ENCODE measurements around the gene DOCK6. TPM values are rescaled to one million over a fixed set of nuclear protein-coding genes. Genes with fewer than 3 reads are reported as not detected.

The DOCK6 gene
- total RNA-seq, 2 donors from 2014 or later = 45.9 to 86.0 TPM

DNA sequence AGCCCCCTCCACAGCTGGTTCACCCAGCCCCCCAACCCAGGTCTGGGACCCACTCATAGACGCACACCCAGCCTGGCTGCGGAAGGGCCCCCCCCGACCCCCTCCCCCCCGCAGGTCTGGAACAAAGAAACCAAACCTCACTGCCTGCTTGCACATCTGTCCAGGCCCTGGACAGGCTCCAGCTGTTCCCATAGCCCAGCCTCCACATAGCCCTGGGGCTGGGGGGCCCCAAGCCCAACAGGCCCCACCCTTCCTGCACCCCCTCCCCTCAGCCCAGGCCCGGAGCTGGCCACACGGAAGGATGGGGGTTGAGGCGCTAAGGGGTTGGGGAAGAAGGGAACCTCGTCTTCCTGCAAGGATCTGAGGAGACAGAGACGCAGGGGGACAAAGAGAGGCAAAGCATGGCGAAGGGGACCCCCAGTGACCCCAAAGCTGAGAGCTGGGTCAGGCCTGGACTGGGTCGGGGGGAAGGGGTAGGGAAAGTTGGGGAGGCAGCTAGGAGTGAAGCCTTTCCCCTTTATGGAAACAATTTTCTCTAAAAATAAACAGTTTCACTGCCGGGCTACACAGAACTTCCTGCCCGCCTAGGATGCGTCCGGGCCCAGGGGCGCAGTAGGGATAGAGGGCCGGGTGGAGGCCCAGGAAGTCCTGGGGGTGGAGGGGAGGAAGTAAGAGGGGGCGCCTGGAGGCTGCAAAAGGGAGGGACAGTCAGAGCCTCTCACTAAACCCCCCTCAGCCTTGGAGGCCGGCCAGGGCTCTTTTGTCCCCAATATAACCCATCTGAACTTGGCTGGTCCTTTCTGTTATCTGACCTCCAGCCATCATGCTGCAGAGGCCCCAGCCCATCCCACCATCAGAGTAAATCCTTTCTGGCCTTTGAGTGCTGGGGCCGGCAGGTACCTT lies 67.4 kb downstream of the DOCK6 start:
- Histone ChIP-seq H3K27ac (peak overlapping the region; percentile 44), H3K27me3 (no peaks in the 10 kb centered on the region), H3K36me3 (no peaks in the 10 kb centered on the region), H3K4me3 (peak overlapping the region; percentile 23), H3K9ac (ENCODE audit: low read depth in 2 of 2, low read length in 2 of 2) (peak overlapping the region; percentile 47 to 63), H3K4me1 (no peaks in the 10 kb centered on the region), H3K9me3 (no peaks in the 10 kb centered on the region)
- TF ChIP-seq, protein P1, sequence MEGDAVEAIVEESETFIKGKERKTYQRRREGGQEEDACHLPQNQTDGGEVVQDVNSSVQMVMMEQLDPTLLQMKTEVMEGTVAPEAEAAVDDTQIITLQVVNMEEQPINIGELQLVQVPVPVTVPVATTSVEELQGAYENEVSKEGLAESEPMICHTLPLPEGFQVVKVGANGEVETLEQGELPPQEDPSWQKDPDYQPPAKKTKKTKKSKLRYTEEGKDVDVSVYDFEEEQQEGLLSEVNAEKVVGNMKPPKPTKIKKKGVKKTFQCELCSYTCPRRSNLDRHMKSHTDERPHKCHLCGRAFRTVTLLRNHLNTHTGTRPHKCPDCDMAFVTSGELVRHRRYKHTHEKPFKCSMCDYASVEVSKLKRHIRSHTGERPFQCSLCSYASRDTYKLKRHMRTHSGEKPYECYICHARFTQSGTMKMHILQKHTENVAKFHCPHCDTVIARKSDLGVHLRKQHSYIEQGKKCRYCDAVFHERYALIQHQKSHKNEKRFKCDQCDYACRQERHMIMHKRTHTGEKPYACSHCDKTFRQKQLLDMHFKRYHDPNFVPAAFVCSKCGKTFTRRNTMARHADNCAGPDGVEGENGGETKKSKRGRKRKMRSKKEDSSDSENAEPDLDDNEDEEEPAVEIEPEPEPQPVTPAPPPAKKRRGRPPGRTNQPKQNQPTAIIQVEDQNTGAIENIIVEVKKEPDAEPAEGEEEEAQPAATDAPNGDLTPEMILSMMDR (IDR thresholded peaks at IDR 0.05) = no peak
- no peak for DNase-seq
- intact Hi-C loops (cut with DNase I) = no loop called here

DNA sequence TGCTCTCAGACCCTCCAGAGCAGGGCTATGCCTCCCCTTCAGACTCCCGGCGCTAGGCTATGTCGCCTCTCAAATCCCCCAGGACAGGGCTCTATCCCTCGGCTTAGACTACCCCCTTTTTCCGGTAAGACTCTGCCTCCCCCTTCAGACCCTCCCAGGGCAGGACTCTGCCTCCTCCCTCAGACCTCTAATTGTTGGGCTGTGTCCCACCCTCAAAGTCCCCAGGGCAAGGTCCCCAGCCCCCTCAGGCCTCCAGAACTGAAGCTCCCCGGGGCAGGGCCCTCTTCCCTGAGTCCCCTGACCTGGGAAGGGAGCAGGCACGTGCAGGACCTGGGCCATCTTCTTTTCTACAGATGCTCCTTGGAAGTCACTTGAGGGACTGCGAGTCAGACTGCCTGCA lies 68.2 kb downstream of the DOCK6 start:
- Histone ChIP-seq H3K4me1 (no peaks in the 10 kb centered on the region), H3K9ac (ENCODE audit: low read depth in 2 of 2, low read length in 2 of 2) (peak overlapping the region in 1 of 2 donors; percentile 14), H3K27ac (peak overlapping the region; percentile 44), H3K27me3 (no peaks in the 10 kb centered on the region), H3K4me3 (peak overlapping the region; percentile 5), H3K9me3 (no peaks in the 10 kb centered on the region), H3K36me3 (no peaks in the 10 kb centered on the region)
- intact Hi-C loops (cut with DNase I) = no loop called here
- DNase-seq = no peak
- TF ChIP-seq, protein P1 (IDR thresholded peaks at IDR 0.05) = no peak

DNA sequence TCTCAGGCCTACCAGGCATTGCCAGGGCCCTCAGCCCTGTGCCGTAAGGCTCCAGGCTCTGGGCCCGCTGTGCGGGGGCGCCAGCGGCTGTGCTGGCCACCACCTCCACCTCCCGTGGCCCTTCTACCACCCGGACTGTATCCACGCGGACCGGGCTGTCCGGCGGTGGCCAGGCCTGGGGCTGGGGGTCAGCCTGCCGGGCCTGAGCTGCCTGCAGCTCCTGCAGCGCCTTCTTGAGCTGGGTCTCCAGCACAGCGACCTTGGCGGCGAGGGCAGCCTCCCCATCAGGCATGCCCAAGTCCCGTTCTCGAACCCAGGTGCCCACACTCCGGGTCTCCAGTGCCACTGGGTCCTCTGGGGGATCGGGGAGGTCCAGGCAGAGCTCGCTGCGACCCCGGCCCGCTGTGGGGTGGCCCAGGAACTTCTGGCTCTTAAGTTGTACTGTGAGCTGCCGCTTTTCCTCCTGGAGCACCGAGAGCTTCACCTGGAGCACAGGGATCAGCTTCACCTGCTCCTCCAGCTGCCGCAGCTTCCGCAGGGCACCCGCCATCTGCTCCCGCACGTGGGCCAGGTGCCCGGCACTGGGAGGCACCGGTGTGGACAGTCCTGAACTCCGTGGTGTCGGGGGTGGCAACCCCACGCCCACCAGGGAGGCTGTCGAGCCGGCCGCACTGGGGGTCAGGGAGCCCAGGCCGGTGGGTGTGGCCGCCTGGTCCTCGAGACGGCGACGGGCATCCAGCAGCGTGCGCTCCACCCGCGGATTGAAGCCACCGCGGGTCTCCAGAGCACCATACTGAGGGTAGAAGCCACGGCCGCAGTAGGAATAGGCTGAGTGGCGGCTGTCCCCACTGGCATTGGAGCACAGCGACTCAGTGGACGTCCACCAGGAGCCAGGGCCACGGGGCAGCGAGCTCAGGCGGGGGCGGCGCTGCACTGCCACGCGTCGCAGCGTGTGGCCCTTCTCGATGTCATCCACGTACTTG lies 69.1 kb downstream of the DOCK6 start:
- no peaks in the 10 kb centered on the region for H3K9me3 ChIP-seq
- intact Hi-C loops (cut with DNase I) = no loop called here
- H3K27me3 ChIP-seq = no peaks in the 10 kb centered on the region
- H3K27ac ChIP-seq = no peak overlapping the region
- DNase-seq = no peak
- H3K9ac ChIP-seq (ENCODE audit: low read depth in 2 of 2, low read length in 2 of 2) = peak overlapping the region in 1 of 2 donors; percentile 35
- H3K4me1 ChIP-seq = no peaks in the 10 kb centered on the region
- TF ChIP-seq, protein P1 (IDR thresholded peaks at IDR 0.05) = no peak
- H3K36me3 ChIP-seq = no peaks in the 10 kb centered on the region
- no peak overlapping the region for H3K4me3 ChIP-seq

DNA sequence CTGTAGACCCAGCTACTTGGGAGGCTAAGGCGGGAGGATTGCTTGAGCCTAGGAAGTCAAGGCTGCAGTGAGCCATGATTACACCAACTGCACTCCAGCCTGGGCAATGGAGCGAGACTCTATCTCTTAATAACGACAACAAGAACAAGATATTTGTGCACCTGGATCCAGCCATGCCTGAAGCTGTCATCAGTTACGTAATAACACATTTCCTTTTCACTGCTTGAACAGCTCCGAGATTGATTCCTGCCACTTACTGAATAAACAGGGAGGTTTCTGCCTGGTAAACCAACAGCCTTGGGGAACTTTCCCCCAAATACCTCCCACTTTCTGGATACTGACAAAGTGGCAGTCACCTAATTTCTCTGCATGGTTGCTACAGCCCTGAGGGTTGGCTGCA lies 70.4 kb downstream of the DOCK6 start:
- no peaks in the 10 kb centered on the region for H3K36me3 ChIP-seq
- no peaks in the 10 kb centered on the region for H3K27me3 ChIP-seq
- no peak for DNase-seq
- H3K27ac ChIP-seq = peak overlapping the region; percentile 11
- H3K9me3 ChIP-seq = no peaks in the 10 kb centered on the region
- intact Hi-C loops (cut with DNase I) = no loop called here
- no peak overlapping the region for H3K9ac ChIP-seq (ENCODE audit: low read depth in 2 of 2, low read length in 2 of 2)
- TF ChIP-seq, protein P1 (IDR thresholded peaks at IDR 0.05) = no peak
- H3K4me1 ChIP-seq = no peaks in the 10 kb centered on the region
- H3K4me3 ChIP-seq = no peak overlapping the region

DNA sequence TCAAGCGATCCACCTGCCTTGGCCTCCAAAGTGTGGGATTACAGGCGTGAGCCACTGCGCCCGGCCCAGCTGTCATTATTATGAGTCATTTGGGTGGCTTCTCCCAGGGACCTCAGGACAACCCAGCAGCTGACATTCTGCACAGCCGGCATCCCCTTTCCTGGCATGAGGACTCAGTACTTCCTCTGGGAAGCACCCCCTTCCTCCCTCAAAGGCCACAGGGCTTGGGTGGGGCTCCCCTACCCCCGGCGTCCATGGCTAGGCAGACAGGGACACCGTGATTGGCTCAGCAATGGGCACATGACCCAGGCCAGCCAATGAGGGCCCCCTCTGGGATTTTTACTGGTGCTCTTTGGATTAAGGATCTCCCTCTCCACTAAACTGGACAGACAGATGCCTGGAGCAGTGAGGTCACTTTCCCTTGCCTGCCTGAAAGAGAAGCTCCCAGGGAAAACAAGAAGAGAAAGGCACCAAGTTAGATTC lies 71.0 kb downstream of the DOCK6 start:
- Histone ChIP-seq H3K27me3 (no peaks in the 10 kb centered on the region), H3K4me1 (no peaks in the 10 kb centered on the region), H3K9me3 (no peaks in the 10 kb centered on the region), H3K36me3 (no peaks in the 10 kb centered on the region), H3K9ac (ENCODE audit: low read depth in 2 of 2, low read length in 2 of 2) (no peak overlapping the region), H3K4me3 (no peak overlapping the region), H3K27ac (peak overlapping the region; percentile 11)
- peak; percentile 58 for DNase-seq
- TF ChIP-seq, protein P1 (IDR thresholded peaks at IDR 0.05) = no peak
- intact Hi-C loops (cut with DNase I) = no loop called here
